Stimulated activated CD4-positive, alpha-beta T cell treated with anti-CD3 and anti-CD28 coated beads, Interleukin-4, amount 100 ng/mL, for 48 hours (primary cell): ENCODE results near the gene TRIM50.
"Not testable (repeated sequence)": the region's sequence is repeated elsewhere in the genome, so short reads cannot be mapped to it uniquely, and the experiment has no call there.

Source experiments
- DNase-seq, 2 donors: peaks; one replicate each; pipeline ENCODE4 v3.0.0-alpha.2; 2020; ENCODE audit warnings: low read depth in 2 of 2

The TRIM50 gene

DNA sequence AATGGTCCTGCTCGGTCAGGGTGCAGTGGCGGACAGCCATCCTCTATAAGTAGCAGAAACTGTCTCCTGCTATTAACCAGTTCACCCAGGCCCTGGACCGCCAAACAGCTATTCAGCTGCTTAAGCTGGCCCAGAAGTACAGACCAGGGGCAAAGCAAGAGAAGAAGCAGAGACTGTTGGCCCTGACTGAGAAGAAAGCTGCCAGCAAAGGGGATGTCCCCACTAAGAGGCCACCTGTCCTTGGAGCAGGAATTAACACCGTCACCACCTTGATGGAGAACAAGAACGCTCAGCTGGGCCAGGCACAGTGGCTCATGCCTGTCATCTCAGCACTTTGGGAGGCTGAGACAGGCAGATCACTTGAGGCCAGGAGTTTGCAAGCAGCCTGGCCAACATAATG, 13.6 kb downstream of the TRIM50 start:
- DNase-seq, result no peak

DNA sequence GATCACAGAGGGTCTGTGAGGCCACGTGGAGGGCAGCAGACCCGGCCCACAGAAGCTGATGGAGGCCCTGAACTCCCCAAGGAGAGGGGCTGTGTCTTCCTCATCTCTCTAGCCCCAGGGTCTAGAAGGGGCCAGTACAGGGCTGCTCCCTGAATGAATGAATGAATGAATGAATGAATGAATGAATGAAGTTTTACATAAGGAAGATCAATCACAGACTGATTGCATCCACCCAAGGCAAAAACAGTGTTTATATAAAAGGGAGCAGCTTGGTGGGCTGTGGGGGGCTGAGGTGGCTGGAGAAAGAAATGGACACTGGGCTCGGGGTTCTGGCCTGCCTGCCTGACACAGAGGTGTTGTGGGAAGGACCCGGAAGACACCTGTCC, 14.4 kb downstream of the TRIM50 start:
- no peak for DNase-seq

GRCh38 chr7:73312831-73313520, 14.9 kb downstream of the TRIM50 start:
- no peak for DNase-seq

GRCh38 chr7:73311421-73311820, 16.5 kb downstream of the TRIM50 start:
- not testable (repeated sequence) for DNase-seq

DNA sequence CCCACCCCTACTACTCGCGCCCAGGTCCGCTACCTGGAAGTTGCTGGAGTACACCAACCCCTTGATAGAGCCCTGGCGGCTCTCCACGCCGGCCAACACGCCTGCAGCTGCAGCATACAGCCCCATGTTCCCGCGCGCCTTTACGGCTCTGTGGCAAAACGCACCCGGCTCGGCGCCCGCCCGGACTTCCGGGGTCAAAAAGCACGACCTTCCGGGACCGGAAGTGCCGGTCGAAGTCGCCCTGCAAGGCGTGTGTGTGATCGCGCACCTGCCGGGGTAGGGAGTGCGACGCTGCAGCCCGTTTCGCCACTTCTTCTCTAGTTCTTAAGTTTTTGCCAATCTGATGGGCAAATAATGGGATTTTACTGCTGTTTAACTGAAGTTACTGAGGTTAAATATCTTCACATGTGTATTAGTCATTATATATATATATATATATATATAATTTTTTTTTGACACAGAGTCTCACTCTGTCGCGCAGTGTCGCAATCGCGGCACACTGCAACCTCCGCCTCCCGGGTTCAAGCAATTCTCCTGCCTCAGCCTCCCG, 19.1 kb downstream of the TRIM50 start, which contains the start of gene NSUN5:
TSS of gene NSUN5 (minus strand) at position 162 of the 550 bp plus-strand sequence. CDS start at position 126, 36 bp downstream.
- peak; percentile 85 to 90 for DNase-seq

DNA sequence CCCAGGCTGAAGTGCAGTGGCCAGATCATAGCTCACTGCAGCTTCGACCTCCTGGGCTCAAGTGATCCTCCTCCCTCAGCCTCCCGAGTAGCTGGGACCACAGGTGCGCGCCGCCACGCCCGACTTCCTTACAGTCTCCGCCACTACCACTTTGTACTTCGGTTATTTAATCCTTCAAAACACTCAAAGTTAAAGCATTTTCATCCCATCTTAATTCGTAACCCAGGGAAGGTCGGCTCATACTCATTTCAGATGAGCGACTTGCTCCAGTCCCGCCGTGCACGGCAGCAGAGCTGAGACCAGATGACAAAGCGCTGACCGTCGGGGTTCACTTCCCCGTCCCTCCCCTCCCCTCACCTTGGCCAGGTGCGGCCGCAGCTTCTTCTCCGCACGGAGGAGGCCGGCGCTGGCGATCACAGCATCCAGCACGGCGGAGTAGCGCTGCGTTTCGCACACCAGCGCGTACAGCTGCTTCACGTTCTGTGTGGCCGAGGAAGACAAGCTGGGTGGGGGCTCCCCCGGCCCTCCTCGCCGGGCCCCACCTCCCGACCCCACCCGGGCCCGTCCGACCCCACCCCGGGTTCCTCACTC, 19.7 kb downstream of the TRIM50 start:
- no peak for DNase-seq

DNA sequence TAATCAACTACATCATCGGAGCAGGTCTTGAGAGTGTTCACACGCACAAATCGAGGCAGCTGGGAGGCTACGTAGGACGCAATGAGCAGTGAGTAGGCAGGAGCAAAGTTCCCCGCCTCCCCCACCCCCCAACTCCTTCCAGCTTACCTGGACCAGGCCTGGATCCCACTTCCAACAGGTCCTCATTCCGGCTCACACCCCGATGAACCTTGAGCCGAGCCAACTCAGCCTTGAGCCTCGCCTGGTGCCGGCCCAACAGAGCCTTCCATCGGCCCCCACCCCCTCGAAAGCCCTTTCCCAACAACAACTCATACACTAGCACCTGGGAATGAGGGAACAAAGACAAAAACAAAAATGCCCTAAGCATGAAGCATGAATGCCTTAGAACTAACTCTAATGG, 20.4 kb downstream of the TRIM50 start:
- DNase-seq, result no peak

DNA sequence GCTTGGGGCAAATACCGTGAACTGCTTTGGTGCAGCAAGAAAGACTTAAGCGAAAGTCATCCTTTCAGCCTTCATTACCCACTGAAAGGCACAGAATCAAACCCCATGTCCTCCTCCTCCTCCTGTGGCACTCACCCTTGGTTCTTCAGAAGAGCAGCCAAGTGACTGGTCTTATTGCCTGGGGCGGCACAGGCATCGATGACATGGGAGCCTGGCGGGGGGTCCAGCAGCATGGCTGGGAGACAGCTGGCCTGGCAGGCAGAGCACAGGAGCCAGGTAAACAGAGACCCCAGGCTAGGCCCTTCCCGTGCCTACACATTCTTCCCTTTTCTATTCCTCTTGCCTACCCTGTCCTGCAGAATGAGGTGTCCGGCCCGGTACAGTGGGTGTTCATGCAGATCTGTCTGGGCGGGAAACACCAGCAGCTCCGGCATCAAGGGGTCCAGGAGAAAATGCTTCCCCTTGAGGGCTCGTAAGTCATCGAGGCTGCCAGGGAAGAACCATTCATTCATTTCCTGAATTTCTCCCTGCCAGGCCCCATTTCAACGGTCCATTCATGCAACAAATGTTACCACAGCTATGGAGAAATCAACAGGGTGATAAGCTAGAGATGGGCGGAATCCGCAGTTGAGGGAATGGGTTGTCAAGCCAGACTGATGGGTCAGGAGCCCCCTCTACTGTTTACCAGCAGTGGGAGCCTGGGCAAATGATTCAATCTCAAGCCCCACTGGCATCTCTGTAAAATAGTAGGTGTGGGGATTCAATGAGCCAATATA, 23.1 kb downstream of the TRIM50 start:
- not testable (repeated sequence) for DNase-seq

DNA sequence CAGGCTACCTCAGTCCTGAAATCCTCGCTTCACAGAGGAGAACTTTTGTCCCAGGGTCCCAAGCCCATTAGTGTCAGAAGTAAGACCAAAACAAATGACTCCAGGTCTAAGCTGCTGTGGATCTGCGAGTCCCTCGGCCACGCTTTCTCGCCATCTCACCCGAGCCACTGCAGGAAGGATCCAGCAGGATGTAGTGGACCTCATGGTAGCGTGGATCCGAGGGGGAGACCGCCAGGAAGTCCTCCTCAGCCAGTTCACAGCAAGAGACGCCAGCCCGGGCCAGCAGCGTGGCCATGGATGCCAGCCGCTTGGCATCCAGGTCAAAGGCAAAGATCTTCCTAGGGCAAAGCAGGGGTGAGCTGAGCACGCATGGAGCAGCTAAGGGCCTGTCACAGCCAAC, 23.8 kb downstream of the TRIM50 start:
- DNase-seq, result no peak

DNA sequence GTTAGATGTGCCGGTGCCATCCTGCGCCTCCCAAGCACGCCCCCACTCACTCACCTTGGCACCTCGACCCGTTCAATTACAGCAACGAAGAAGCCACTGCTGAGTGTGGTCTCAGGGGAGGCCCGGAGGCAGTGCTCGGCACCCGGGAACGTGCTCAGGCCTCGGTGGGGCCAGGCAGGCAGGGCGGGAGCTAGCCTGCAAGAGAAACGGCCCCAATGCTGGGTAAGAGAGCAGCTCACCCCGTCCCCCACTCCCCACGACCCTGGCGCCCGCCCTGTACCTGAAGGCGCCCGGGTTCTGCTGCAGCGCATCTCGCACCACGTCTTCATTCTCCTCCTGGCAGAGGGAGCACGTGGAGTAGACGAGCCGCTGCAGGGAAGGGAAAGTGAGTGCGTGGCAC, 24.3 kb downstream of the TRIM50 start:
- DNase-seq, result no peak

DNA sequence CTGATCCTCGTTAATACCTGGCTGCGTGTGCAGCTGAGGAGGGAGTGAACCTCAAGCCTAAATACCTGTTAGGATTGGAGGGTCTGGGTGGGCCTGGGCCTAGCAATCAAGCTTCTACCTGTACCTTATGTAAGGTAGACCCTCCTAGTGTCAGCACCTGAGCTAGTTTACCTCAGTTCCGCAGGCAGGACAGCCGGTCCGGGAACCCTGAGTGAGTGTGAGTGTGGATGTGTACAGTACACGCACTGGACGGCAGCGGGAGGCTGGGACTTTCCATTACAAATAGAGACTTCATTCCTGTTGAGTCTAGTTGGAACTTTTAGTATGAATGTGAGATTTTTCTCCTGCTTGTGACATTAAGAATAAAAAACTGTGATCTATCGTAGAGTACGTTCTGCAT, 25.0 kb downstream of the TRIM50 start:
- not testable (repeated sequence) for DNase-seq

GRCh38 chr7:73301108-73301507, 26.8 kb downstream of the TRIM50 start:
- DNase-seq, result not testable (repeated sequence)

DNA sequence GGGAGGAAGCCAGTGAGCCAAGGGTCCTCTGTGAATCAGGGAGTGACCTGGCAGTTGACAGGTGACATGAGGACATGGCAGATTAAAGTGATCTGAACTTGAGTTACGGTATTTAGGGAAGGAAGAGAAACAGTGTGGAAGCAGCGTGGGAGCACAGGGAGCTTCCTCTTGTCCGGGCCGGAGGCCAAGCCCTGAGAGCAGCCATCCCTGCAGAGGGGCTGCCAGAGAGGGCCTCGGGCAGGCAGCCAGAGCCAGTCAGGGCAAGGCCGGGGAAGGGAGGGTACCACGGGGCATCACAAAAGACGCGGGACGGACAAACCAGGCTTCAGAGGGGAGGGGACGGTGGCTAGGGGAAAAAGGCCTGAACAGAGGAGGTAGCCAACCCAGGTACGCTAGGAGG, 28.1 kb downstream of the TRIM50 start:
- not testable (repeated sequence) for DNase-seq

GRCh38 chr7:73297706-73298105, 30.2 kb downstream of the TRIM50 start:
- not testable (repeated sequence) for DNase-seq

DNA sequence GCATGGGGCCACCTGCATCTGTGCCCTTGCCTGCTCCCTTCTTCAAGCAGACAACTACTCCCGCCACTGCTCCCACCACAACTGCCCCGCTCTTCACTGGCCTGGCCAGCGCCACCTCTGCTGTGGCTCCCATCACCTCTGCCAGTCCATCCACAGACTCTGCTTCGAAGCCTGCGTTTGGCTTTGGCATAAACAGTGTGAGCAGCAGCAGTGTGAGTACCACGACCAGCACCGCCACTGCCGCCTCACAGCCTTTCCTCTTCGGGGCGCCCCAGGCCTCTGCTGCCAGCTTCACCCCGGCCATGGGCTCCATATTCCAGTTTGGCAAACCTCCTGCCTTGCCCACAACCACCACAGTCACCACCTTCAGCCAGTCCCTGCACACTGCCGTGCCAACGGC, 30.6 kb downstream of the TRIM50 start:
- DNase-seq, result not testable (repeated sequence)

DNA sequence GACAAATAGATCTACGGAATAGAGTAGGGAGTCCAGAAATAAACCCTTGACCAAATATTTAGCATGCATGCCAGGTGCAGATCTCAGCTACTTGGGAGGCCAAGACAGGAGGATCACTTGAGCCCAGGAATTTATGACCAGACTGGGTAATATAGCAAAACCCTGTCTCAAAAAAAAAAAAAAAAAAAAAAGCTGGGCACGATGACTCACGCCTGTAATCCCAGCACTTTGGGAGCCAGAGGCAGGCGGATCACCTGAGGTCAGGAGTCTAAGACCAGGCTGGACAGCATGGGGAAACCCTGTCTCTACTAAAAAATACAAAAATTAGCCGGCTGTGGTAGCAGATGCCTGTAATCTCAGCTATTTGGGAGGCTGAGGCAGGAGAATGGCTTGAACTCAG, 50.7 kb downstream of the TRIM50 start:
- DNase-seq, result not testable (repeated sequence)

- not testable (repeated sequence) for DNase-seq
These were observed 60.1 kb downstream of the TRIM50 start for GRCh38 chr7:73267813-73268212.

- not testable (repeated sequence) for DNase-seq
These were observed 61.0 kb downstream of the TRIM50 start for GRCh38 chr7:73266719-73267368.
